Caki2 (cell line): ENCODE data around the gene SNX1. TPM values are rescaled to one million over a fixed set of nuclear protein-coding genes. Genes with fewer than 3 reads are reported as not detected.
"Not testable (repeated sequence)": the region's sequence is repeated elsewhere in the genome, so short reads cannot be mapped to it uniquely, and the experiment has no call there.

Experiments
- DNase-seq: peaks from one replicate; pipeline ENCODE4 v3.0.0-alpha.2; 2015; ENCODE audit warnings: low read depth
- in situ Hi-C: cut with HindIII; loops from 2 replicates; pipeline ENCODE4 v1.10.0; 2016; ENCODE audit warnings: low sequenced_read_pairs, low pct_unique_long_range_greater_than_20kb, mixed read lengths
- total RNA-seq: library from RNA; depleted of rRNA; stranded (reverse); fragments of >200 nt; shearing (Covaris generic); gene quantifications from 2 replicates; pipeline ENCODE4 v1.2.3, GENCODE V29; 2014; ENCODE audit warnings: low replicate concordance

The SNX1 gene
- total RNA-seq, 1 experiment from 2014 or later = 92.0 TPM

GRCh38 chr15:64110108-64110701, 14.4 kb downstream of the SNX1 start:
- in situ Hi-C loops, DNase-seq: not testable (repeated sequence)

- in situ Hi-C loops = no loop called here
These were observed 15.3 kb downstream of the SNX1 start for GRCh38 chr15:64110950-64111678.

GRCh38 chr15:64111679-64112050, 15.9 kb downstream of the SNX1 start:
- in situ Hi-C loops = no loop called here
- no peak for DNase-seq

More at GRCh38 chr15:64110950-64111678, 15.3 kb downstream of the SNX1 start:
- DNase-seq = no peak

GRCh38 chr15:64112073-64112772, 16.4 kb downstream of the SNX1 start:
- in situ Hi-C loops = no loop called here
- DNase-seq = no peak

- in situ Hi-C loops = no loop called here
These were observed 17.1 kb downstream of the SNX1 start for GRCh38 chr15:64112904-64113303.

GRCh38 chr15:64117759-64118487, 22.1 kb downstream of the SNX1 start:
- in situ Hi-C loops = no loop called here
- no peak for DNase-seq

More at GRCh38 chr15:64112904-64113303, 17.1 kb downstream of the SNX1 start:
- no peak for DNase-seq

GRCh38 chr15:64120322-64120721, 24.5 kb downstream of the SNX1 start:
- DNase-seq, in situ Hi-C loops: not testable (repeated sequence)

- in situ Hi-C loops = no loop called here
- no peak for DNase-seq
These were observed 25.8 kb downstream of the SNX1 start for GRCh38 chr15:64121614-64122013.

GRCh38 chr15:64122444-64122843, 26.7 kb downstream of the SNX1 start:
- in situ Hi-C loops = no loop called here
- no peak for DNase-seq

- in situ Hi-C loops = no loop called here
- DNase-seq = no peak
These were observed 27.2 kb downstream of the SNX1 start for GRCh38 chr15:64122936-64123351.

- in situ Hi-C loops = no loop called here
- DNase-seq = no peak
These were observed 30.2 kb downstream of the SNX1 start for GRCh38 chr15:64125978-64126377.

- in situ Hi-C loops = no loop called here
These were observed 31.9 kb downstream of the SNX1 start for GRCh38 chr15:64127521-64128270.

GRCh38 chr15:64130159-64130558, 34.4 kb downstream of the SNX1 start:
- DNase-seq = no peak
- in situ Hi-C loops = no loop called here

More at GRCh38 chr15:64127521-64128270, 31.9 kb downstream of the SNX1 start:
- DNase-seq = no peak

- no peak for DNase-seq
- in situ Hi-C loops = no loop called here
These were observed 35.8 kb downstream of the SNX1 start for GRCh38 chr15:64131547-64131946.

- no peak for DNase-seq
- in situ Hi-C loops = no loop called here
These were observed 36.4 kb downstream of the SNX1 start for GRCh38 chr15:64132217-64132616.

- in situ Hi-C loops = no loop called here
- no peak for DNase-seq
These were observed 38.0 kb downstream of the SNX1 start for GRCh38 chr15:64133623-64134344.

GRCh38 chr15:64134345-64134829, 38.6 kb downstream of the SNX1 start:
- in situ Hi-C loops = no loop called here
- no peak for DNase-seq
